Neural progenitor cell (in vitro differentiated cells): ENCODE data around the gene OR7C1. TPM values are rescaled to one million over a fixed set of nuclear protein-coding genes. Genes with fewer than 3 reads are reported as not detected.

Experiments
- DNase-seq: peaks from one replicate; pipeline ENCODE4 v3.0.0-alpha.2; 2016; ENCODE audit warnings: low spot score
- H2AFZ ChIP-seq: fragments of 200-600 bp; sonication (generic); replicated peaks from 2 replicates; pipeline ENCODE4 v1.6.1; 2016; ENCODE audit warnings: antibody characterized with exemption
- H3F3A ChIP-seq: fragments of 200-600 bp; sonication (generic); 2 replicates; pipeline ENCODE4 v1.6.1; 2016; ENCODE audit warnings: antibody characterized with exemption, low read depth
- H3K27ac ChIP-seq: fragments of 200-600 bp; sonication (generic); 2 replicates; pipeline ENCODE4 v1.5.1; 2016; ENCODE audit warnings: mild to moderate bottlenecking
- H3K27me3 ChIP-seq: fragments of 200-600 bp; sonication (generic); 2 replicates; pipeline ENCODE4 v1.6.1; 2016; ENCODE audit warnings: mild to moderate bottlenecking, moderate library complexity
- H3K36me3 ChIP-seq: fragments of 200-600 bp; sonication (generic); 2 replicates; pipeline ENCODE4 v1.5.1; 2016
- H3K4me1 ChIP-seq: fragments of 200-600 bp; sonication (generic); 2 replicates; pipeline ENCODE4 v1.6.1; 2016; ENCODE audit warnings: mixed run types
- H3K4me2 ChIP-seq: fragments of 200-600 bp; sonication (generic); 2 replicates; pipeline ENCODE4 v1.6.1; 2016
- H3K4me3 ChIP-seq: fragments of 200-600 bp; sonication (generic); 2 replicates; pipeline ENCODE4 v1.5.1; 2016
- H3K79me2 ChIP-seq: fragments of 200-600 bp; sonication (generic); 2 replicates; pipeline ENCODE4 v1.6.1; 2016; ENCODE audit warnings: low read depth
- H3K9ac ChIP-seq: fragments of 200-600 bp; sonication (generic); 2 replicates; pipeline ENCODE4 v1.6.1; 2016
- H3K9me3 ChIP-seq: fragments of 200-600 bp; sonication (generic); 2 replicates; pipeline ENCODE4 v1.5.1; 2016; ENCODE audit warnings: low read depth
- H4K20me1 ChIP-seq: fragments of 200-600 bp; sonication (generic); 2 replicates; pipeline ENCODE4 v1.6.1; 2016; ENCODE audit warnings: low read depth
- H3K27ac Mint-ChIP-seq: 3 replicates; pipeline ENCODE4 v1.8.0; 2021; ENCODE audit warnings: mixed read lengths
- H3K27me3 Mint-ChIP-seq: 2 replicates; pipeline ENCODE4 v1.8.0; 2022; ENCODE audit warnings: low read depth, mild to moderate bottlenecking, inconsistent platforms, moderate library complexity, mixed read lengths; ENCODE audit not compliant: insufficient read depth
- H3K36me3 Mint-ChIP-seq: 3 replicates; pipeline ENCODE4 v1.8.0; 2021; ENCODE audit warnings: mixed read lengths
- H3K4me1 Mint-ChIP-seq: 3 replicates; pipeline ENCODE4 v1.8.0; 2021; ENCODE audit warnings: mixed read lengths
- H3K4me3 Mint-ChIP-seq: 3 replicates; pipeline ENCODE4 v1.8.0; 2021; ENCODE audit warnings: mild to moderate bottlenecking, moderate library complexity, mixed read lengths
- H3K9me3 Mint-ChIP-seq: 3 replicates; pipeline ENCODE4 v1.8.0; 2020; ENCODE audit warnings: mixed read lengths
- CTCF ChIP-seq: fragments of 200-600 bp; sonication (generic); IDR thresholded peaks from 2 replicates; pipeline ENCODE4 v1.5.1; 2017; ENCODE audit warnings: antibody characterized with exemption, mild to moderate bottlenecking
- EZH2 ChIP-seq: fragments of 200-600 bp; sonication (generic); IDR thresholded peaks from 2 replicates; pipeline ENCODE4 v1.6.1; 2017; ENCODE audit warnings: antibody characterized with exemption, mild to moderate bottlenecking, moderate library complexity
- EZH2phosphoT487 ChIP-seq: fragments of 200-600 bp; sonication (generic); IDR thresholded peaks from 2 replicates; pipeline ENCODE4 v1.6.1; 2017; ENCODE audit warnings: antibody characterized with exemption
- total RNA-seq: library from RNA; depleted of rRNA; stranded (reverse); fragments of >200 nt; gene quantifications from 2 replicates; pipeline ENCODE4 v1.2.3, GENCODE V29; 2015; ENCODE audit warnings: low replicate concordance

The OR7C1 gene
- total RNA-seq, 1 donor from 2014 or later: not detected

- Histone ChIP-seq H3K4me1 (no peaks in the 10 kb centered on the region), H3K4me3 (no peak overlapping the region), H2AFZ (no peak overlapping the region), H3K27ac (no peak overlapping the region), H3K27me3 (no peaks in the 10 kb centered on the region), H3K9ac (no peak overlapping the region), H3K9me3 (peaks cover 19% of the 10 kb centered on the region), H4K20me1 (no peaks in the 10 kb centered on the region), H3K79me2 (no peaks in the 10 kb centered on the region), H3F3A (no peaks in the 10 kb centered on the region), H3K36me3 (no peaks in the 10 kb centered on the region), H3K4me2 (no peak overlapping the region)
- H3K27ac Mint-ChIP-seq: no peak overlapping the region
- DNase-seq: no peak
- no peaks in the 10 kb centered on the region for H3K36me3 Mint-ChIP-seq
- TF ChIP-seq EZH2phosphoT487 (no peak), CTCF (no peak), EZH2 (no peak)
- H3K9me3 Mint-ChIP-seq: no peaks in the 10 kb centered on the region
- no peaks in the 10 kb centered on the region for H3K4me1 Mint-ChIP-seq
- no peak overlapping the region for H3K4me3 Mint-ChIP-seq
- H3K27me3 Mint-ChIP-seq: peaks cover 4% of the 10 kb centered on the region
Observed at GRCh38 chr19:14821937-14822336, 13.0 kb downstream of the OR7C1 start.

GRCh38 chr19:14818588-14818987, 16.4 kb downstream of the OR7C1 start:
- TF ChIP-seq EZH2 (no peak), EZH2phosphoT487 (no peak), CTCF (no peak)
- Mint-ChIP-seq H3K27me3 (peaks cover 4% of the 10 kb centered on the region), H3K9me3 (no peaks in the 10 kb centered on the region), H3K4me1 (no peaks in the 10 kb centered on the region), H3K4me3 (no peak overlapping the region), H3K36me3 (no peaks in the 10 kb centered on the region), H3K27ac (no peak overlapping the region)
- no peak overlapping the region for H3K4me2 ChIP-seq
- H3K4me3 ChIP-seq: no peak overlapping the region
- no peaks in the 10 kb centered on the region for H3K27me3 ChIP-seq
- no peak for DNase-seq
- peaks cover 4% of the 10 kb centered on the region for H3K9me3 ChIP-seq
- no peak overlapping the region for H3K27ac ChIP-seq
- no peak overlapping the region for H2AFZ ChIP-seq
- H3F3A ChIP-seq: no peaks in the 10 kb centered on the region
- H4K20me1 ChIP-seq: no peaks in the 10 kb centered on the region
- no peak overlapping the region for H3K9ac ChIP-seq
- no peaks in the 10 kb centered on the region for H3K36me3 ChIP-seq
- H3K79me2 ChIP-seq: no peaks in the 10 kb centered on the region
- H3K4me1 ChIP-seq: no peaks in the 10 kb centered on the region

GRCh38 chr19:14817052-14817451, 17.9 kb downstream of the OR7C1 start:
- Mint-ChIP-seq H3K4me3 (no peak overlapping the region), H3K27me3 (peaks cover 4% of the 10 kb centered on the region), H3K27ac (no peak overlapping the region), H3K4me1 (no peaks in the 10 kb centered on the region), H3K9me3 (no peaks in the 10 kb centered on the region), H3K36me3 (no peaks in the 10 kb centered on the region)
- Histone ChIP-seq H2AFZ (no peak overlapping the region), H4K20me1 (no peaks in the 10 kb centered on the region), H3K4me3 (no peak overlapping the region), H3K9ac (no peak overlapping the region), H3K9me3 (peaks cover 4% of the 10 kb centered on the region), H3K4me2 (no peak overlapping the region), H3K27me3 (no peaks in the 10 kb centered on the region), H3K79me2 (no peaks in the 10 kb centered on the region), H3K36me3 (no peaks in the 10 kb centered on the region), H3F3A (no peaks in the 10 kb centered on the region), H3K27ac (no peak overlapping the region), H3K4me1 (no peaks in the 10 kb centered on the region)
- no peak for DNase-seq
- TF ChIP-seq CTCF (no peak), EZH2 (no peak), EZH2phosphoT487 (no peak)
